NCI-H82 treated with DMSO at 0.1 percent for 48 hours (cell line): ENCODE data around the gene PDHX.

Experiments used
- DNase-seq: peaks from one replicate; lab custom pipeline; 2025; ENCODE audit not compliant: unreplicated experiment; lab: John Stamatoyannopoulos, UW

The PDHX gene

GRCh38 chr11:35043936-35044335, 127.5 kb downstream of the PDHX start:
- DNase-seq, result no peak

- no peak for DNase-seq
Measured at GRCh38 chr11:35045236-35045820, 128.9 kb downstream of the PDHX start.
